GM23338 (cell line): Measurements from ENCODE around the gene RIIAD1. TPM values are rescaled to one million over a fixed set of nuclear protein-coding genes. Genes with fewer than 3 reads are reported as not detected.

Experiments used
- polyA plus RNA-seq: library from polyadenylated mRNA; unstranded; fragments of >200 nt; fragmentation: Nextera tagmentation; extraction: Ambion mirVana; gene quantifications from 2 replicates; pipeline ENCODE4 v1.2.1, GENCODE V29; 2016
- small RNA-seq: library from RNA; depleted of rRNA; stranded (forward); fragments of <200 nt; gene quantifications from one replicate; pipeline ENCODE3, GENCODE V24; 2014; ENCODE audit warnings: low replicate concordance
- total RNA-seq: library from RNA; depleted of rRNA; stranded (reverse); fragments of >200 nt; shearing (Covaris generic); gene quantifications from 2 replicates; pipeline ENCODE4 v1.2.3, GENCODE V29; 2014; rRNA removed
- TF ChIP-seq, protein P1 (sequence below): IDR thresholded peaks from one replicate; pipeline ENCODE4 v1.6.1; 2018; ENCODE audit warnings: antibody characterized with exemption; ENCODE audit not compliant: unreplicated experiment
- TF ChIP-seq, protein P2 (sequence below): IDR thresholded peaks from 2 replicates; pipeline ENCODE4 v1.6.1; 2016; ENCODE audit warnings: antibody characterized with exemption

Gene RIIAD1
- total and polyA plus RNA-seq, 2 experiments from 2014 or later, result not detected

DNA sequence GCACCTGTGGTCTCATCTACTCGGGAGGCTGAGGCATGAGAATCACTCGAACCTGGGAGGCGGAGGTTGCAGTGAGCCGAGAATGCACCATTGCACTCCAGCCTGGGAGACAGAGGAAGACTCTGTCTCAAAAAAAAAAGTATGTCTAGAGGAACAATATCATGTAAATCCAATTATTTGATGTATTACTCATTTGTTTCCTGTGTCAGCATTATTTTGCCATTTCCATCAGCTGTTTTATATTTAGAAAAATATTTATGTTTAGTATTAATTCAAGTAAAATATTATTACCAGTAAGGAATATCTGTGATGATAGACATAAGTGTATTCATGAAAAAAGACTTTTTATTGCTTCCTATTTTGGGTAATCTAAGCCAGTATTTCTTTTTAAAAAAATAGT, 56.0 kb downstream of the RIIAD1 start (continued):
- TF ChIP-seq, protein P1, sequence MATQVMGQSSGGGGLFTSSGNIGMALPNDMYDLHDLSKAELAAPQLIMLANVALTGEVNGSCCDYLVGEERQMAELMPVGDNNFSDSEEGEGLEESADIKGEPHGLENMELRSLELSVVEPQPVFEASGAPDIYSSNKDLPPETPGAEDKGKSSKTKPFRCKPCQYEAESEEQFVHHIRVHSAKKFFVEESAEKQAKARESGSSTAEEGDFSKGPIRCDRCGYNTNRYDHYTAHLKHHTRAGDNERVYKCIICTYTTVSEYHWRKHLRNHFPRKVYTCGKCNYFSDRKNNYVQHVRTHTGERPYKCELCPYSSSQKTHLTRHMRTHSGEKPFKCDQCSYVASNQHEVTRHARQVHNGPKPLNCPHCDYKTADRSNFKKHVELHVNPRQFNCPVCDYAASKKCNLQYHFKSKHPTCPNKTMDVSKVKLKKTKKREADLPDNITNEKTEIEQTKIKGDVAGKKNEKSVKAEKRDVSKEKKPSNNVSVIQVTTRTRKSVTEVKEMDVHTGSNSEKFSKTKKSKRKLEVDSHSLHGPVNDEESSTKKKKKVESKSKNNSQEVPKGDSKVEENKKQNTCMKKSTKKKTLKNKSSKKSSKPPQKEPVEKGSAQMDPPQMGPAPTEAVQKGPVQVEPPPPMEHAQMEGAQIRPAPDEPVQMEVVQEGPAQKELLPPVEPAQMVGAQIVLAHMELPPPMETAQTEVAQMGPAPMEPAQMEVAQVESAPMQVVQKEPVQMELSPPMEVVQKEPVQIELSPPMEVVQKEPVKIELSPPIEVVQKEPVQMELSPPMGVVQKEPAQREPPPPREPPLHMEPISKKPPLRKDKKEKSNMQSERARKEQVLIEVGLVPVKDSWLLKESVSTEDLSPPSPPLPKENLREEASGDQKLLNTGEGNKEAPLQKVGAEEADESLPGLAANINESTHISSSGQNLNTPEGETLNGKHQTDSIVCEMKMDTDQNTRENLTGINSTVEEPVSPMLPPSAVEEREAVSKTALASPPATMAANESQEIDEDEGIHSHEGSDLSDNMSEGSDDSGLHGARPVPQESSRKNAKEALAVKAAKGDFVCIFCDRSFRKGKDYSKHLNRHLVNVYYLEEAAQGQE, result no peak
- TF ChIP-seq, protein P2, sequence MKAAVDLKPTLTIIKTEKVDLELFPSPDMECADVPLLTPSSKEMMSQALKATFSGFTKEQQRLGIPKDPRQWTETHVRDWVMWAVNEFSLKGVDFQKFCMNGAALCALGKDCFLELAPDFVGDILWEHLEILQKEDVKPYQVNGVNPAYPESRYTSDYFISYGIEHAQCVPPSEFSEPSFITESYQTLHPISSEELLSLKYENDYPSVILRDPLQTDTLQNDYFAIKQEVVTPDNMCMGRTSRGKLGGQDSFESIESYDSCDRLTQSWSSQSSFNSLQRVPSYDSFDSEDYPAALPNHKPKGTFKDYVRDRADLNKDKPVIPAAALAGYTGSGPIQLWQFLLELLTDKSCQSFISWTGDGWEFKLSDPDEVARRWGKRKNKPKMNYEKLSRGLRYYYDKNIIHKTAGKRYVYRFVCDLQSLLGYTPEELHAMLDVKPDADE, result no peak

Small RNAs within 50 kb of the gene (small RNA-seq; reads per million reads assigned to genes)
- gene RNU6-662P, result not detected

Other genes starting within 250 kb of the RIIAD1 start
- gene CGN, start 210.1 kb upstream of the RIIAD1 start, total RNA-seq, result 37.0 and 46.1 TPM in 2 replicates
- gene CGN, start 210.1 kb upstream of the RIIAD1 start, polyA plus RNA-seq, result 11.8 and 13.9 TPM in 2 replicates
- gene TUFT1, start 181.2 kb upstream of the RIIAD1 start, total RNA-seq, result 10.4 and 11.9 TPM in 2 replicates
- 5.6 and 6.0 TPM in 2 replicates for gene TUFT1, start 181.2 kb upstream of the RIIAD1 start, polyA plus RNA-seq
- 58.6 and 59.7 TPM in 2 replicates for gene SNX27, start 109.5 kb upstream of the RIIAD1 start, total RNA-seq
- 34.0 and 40.6 TPM in 2 replicates for gene SNX27, start 109.5 kb upstream of the RIIAD1 start, polyA plus RNA-seq
- 0.31 and 0.39 TPM in 2 replicates for gene CELF3, start 4.7 kb upstream of the RIIAD1 start, total RNA-seq
- 0.16 and 0.58 TPM in 2 replicates for gene CELF3, start 4.7 kb upstream of the RIIAD1 start, polyA plus RNA-seq
- 88.5 and 89.0 TPM in 2 replicates for gene MRPL9, start 42.0 kb downstream of the RIIAD1 start, total RNA-seq
- gene MRPL9, start 42.0 kb downstream of the RIIAD1 start, polyA plus RNA-seq, result 126 TPM in 2 replicates
- gene TDRKH, start 69.0 kb downstream of the RIIAD1 start, total RNA-seq, result 19.6 and 25.6 TPM in 2 replicates
- gene TDRKH, start 69.0 kb downstream of the RIIAD1 start, polyA plus RNA-seq, result 8.9 and 10.2 TPM in 2 replicates
- not detected in 2 replicates for gene LINGO4, start 83.9 kb downstream of the RIIAD1 start, total RNA-seq
- gene LINGO4, start 83.9 kb downstream of the RIIAD1 start, polyA plus RNA-seq, result not detected in 2 replicates
- gene RORC, start 110.3 kb downstream of the RIIAD1 start, total RNA-seq, result 0.97 and 1.6 TPM in 2 replicates
- 0.26 and 0.29 TPM in 2 replicates for gene RORC, start 110.3 kb downstream of the RIIAD1 start, polyA plus RNA-seq
- gene C2CD4D, start 118.3 kb downstream of the RIIAD1 start, total RNA-seq, result 0.35 TPM in 1 of 2 replicates, not detected in the other
- gene C2CD4D, start 118.3 kb downstream of the RIIAD1 start, polyA plus RNA-seq, result 0.82 and 0.92 TPM in 2 replicates
- gene THEM5, start 132.2 kb downstream of the RIIAD1 start, total RNA-seq, result not detected in 2 replicates
- 0.38 TPM in 1 of 2 replicates, not detected in the other for gene THEM5, start 132.2 kb downstream of the RIIAD1 start, polyA plus RNA-seq
- gene THEM4, start 188.0 kb downstream of the RIIAD1 start, total RNA-seq, result 10.3 and 13.4 TPM in 2 replicates
- gene THEM4, start 188.0 kb downstream of the RIIAD1 start, polyA plus RNA-seq, result 19.5 and 20.4 TPM in 2 replicates